RWPE2 (cell line): ENCODE data around the gene PPM1N.

ENCODE experiments used
- ATAC-seq: fragments of 200-7000 bp; cut with Tn5 transposase; 3 replicates; pipeline ENCODE4 v1.9.1; 2021; ENCODE audit warnings: low read depth
- DNase-seq: peaks from one replicate; pipeline ENCODE4 v3.0.0-alpha.2; 2020; ENCODE audit warnings: low spot score
- H3K27ac ChIP-seq: fragments of 450-650 bp; 2 replicates; pipeline ENCODE4 v1.5.1; 2017; ENCODE audit warnings: mild to moderate bottlenecking; ENCODE audit not compliant: poor library complexity, severe bottlenecking
- H3K27me3 ChIP-seq: fragments of 250-450 bp; sonication (Bioruptor Pico); 2 replicates; pipeline ENCODE4 v1.5.1; 2021; ENCODE audit warnings: mild to moderate bottlenecking, moderate library complexity; ENCODE audit not compliant: insufficient read depth, poor library complexity, severe bottlenecking
- H3K36me3 ChIP-seq: fragments of 250-450 bp; sonication (Bioruptor Pico); 2 replicates; pipeline ENCODE4 v1.5.1; 2020; ENCODE audit warnings: low read depth, mild to moderate bottlenecking, moderate library complexity
- H3K4me1 ChIP-seq: fragments of 250-450 bp; sonication (Bioruptor Pico); 2 replicates; pipeline ENCODE4 v1.5.1; 2021; ENCODE audit warnings: mild to moderate bottlenecking, moderate library complexity; ENCODE audit not compliant: insufficient read depth, poor library complexity, severe bottlenecking
- H3K4me3 ChIP-seq: fragments of 250-450 bp; sonication (Bioruptor Pico); 2 replicates; pipeline ENCODE4 v1.5.1; 2021; ENCODE audit warnings: mild to moderate bottlenecking, moderate library complexity; ENCODE audit not compliant: severe bottlenecking
- H3K9me3 ChIP-seq: fragments of 250-450 bp; sonication (Bioruptor Pico); 2 replicates; pipeline ENCODE4 v1.5.1; 2021; ENCODE audit warnings: mild to moderate bottlenecking, moderate library complexity; ENCODE audit not compliant: severe bottlenecking
- CTCF ChIP-seq: fragments of 450-650 bp; IDR thresholded peaks from one replicate; pipeline ENCODE4 v1.5.1; 2017; ENCODE audit warnings: mild to moderate bottlenecking, moderate library complexity; ENCODE audit not compliant: poor library complexity, severe bottlenecking

The PPM1N gene

GRCh38 chr19:45478454-45479238, 19.6 kb upstream of the PPM1N start:
- no peaks in the 10 kb centered on the region for H3K4me1 ChIP-seq
- TF ChIP-seq CTCF = peak; percentile 97
- ATAC-seq = peak; percentile 84
- H3K4me3 ChIP-seq = peak overlapping the region; percentile 45
- peak overlapping the region; percentile 88 for H3K27ac ChIP-seq
- H3K9me3 ChIP-seq = no peaks in the 10 kb centered on the region
- no peaks in the 10 kb centered on the region for H3K27me3 ChIP-seq
- no peaks in the 10 kb centered on the region for H3K36me3 ChIP-seq
- no peak for DNase-seq

GRCh38 chr19:45483033-45483432, 15.2 kb upstream of the PPM1N start:
- ATAC-seq (no peak), DNase-seq (no peak)
- Histone ChIP-seq H3K9me3 (no peaks in the 10 kb centered on the region), H3K27ac (no peak overlapping the region), H3K27me3 (no peaks in the 10 kb centered on the region), H3K4me1 (no peaks in the 10 kb centered on the region), H3K4me3 (no peak overlapping the region), H3K36me3 (no peaks in the 10 kb centered on the region)
- TF ChIP-seq CTCF = no peak

DNA sequence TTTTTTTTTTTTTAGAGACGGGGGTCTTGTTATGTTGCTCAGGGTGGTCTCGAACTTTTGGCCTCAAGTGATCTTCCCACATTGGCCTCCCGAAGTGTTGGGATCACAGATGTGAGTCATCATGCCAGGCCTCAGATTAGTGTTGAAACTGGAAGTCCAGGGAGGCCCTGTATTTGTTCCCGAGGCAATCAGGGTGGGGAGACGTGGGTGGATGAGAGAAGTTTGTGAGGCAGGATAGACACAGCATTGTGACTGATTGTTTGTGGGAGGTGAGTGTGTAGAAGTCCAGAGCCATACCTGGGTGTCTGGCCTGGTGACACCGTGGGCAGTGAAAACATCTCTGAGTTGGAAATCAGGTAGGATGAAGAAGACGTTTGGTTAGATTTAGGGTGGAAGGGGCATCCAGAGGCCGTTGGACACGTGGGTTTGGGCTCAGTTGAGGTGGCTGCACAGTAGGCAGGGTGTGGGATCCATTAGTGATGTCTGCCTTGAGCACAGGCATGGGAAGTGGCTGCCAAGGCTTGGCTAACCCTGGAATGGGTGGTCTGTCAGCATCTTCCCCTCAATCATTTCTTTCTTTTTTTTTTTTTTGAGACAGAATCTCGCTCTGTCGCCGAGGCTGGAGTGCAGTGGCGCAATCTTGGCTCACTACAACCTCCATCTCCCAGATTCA, 13.8 kb upstream of the PPM1N start:
- Histone ChIP-seq H3K4me3 (no peak overlapping the region), H3K9me3 (no peaks in the 10 kb centered on the region)
- no peak for DNase-seq

DNA sequence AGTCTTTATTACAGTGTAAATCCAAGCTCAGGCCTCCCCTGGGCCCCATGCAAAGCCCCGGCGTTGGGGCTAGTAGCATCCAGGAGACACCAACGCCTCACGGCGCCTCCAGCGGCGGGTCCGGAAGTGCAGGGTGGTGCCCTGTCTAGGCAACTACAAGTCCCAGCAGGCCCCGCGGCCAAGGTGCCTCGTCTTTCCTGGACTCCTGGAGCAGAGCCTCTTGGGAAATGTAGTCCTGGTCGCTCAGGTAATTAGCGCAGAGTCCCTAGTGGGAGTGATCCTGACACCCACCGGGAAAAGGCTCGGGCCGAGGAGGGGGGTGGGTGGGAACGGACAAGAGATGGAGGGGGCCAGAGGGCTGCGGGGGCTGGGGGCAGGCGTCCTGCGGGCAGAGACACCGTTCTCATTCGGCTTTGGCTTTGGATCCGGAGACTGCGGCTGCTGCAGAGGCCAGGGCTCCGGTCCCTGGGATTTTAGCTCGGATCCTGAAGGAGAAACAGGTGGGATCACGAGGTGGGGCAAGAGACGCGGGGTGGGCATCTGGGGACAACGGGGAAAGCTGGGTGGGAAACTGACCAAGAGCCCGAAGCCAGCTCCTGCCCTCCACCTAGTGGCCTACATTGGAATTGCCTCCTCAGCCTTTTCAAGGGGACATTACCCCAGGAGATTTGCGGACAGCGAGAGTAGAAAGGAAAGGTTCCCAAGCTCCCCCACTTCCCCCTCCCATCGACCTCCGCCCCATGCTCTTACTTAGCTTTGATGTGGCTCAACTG, 12.8 kb upstream of the PPM1N start:
- Histone ChIP-seq H3K4me3 (peak overlapping the region; percentile 41), H3K4me1 (no peaks in the 10 kb centered on the region), H3K27me3 (no peaks in the 10 kb centered on the region), H3K27ac (peak overlapping the region; percentile 47), H3K9me3 (no peaks in the 10 kb centered on the region), H3K36me3 (no peaks in the 10 kb centered on the region)
- peak; percentile 95 for TF ChIP-seq CTCF
- DNase-seq (peak; percentile 99), ATAC-seq (peak; percentile 96)

More for the DNA sequence above, 13.8 kb upstream of the PPM1N start:
- no peaks in the 10 kb centered on the region for H3K36me3 ChIP-seq
- no peaks in the 10 kb centered on the region for H3K27me3 ChIP-seq
- TF ChIP-seq CTCF = no peak
- peak overlapping the region; percentile 4 for H3K27ac ChIP-seq
- no peaks in the 10 kb centered on the region for H3K4me1 ChIP-seq
- no peak for ATAC-seq
